ENCODE data around the gene WSB2. TPM values are rescaled to one million over a fixed set of nuclear protein-coding genes. Genes with fewer than 3 reads are reported as not detected.

The WSB2 gene
- total and polyA plus RNA-seq, 10 of the 15 experiments (the other 5 are each of a cell fraction or from before 2014, with no cell fraction given): 18.3 to 82.6 (median 43.7) TPM

DNA sequence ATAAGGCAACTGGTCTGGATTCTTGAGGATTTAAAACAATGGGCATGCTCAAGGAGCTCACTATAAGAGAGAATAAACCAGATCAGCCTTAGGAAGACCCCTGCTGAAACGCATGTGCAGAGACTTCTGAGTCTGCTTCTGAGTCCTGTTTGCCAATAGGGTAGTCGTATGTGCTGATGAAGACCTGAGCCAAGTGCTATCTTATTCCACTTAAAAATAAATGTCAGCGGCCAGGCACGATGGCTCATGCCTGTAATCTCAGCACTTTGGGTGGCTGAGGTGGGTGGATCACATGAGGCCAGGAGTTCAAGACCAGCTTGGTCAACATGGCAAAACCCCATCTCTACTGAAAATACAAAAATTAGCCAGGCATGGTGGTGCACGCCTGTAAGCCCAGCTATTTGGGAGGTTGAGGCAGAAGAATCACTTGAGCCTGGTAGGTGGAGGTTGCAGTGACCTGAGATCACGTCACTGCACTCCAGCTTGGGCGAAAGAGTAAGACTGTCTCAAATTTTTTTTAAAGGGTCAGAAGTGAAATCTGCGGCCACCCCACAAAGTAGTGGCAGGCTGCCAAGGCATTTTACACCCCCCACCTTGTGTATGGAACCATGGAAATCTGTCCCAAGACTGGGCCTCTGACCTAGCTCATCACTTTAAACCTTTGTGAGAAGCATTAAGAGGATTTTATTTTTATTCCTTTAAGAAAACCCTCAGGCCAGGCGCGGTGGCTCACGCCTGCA lies 24.1 kb downstream of the WSB2 start:
- Histone ChIP-seq H4K20me1 (ENCODE audit: control insufficient read depth, insufficient read depth) (no peaks in the 10 kb centered on the region), H3K4me3 (no peak overlapping the region), H3K79me2 (ENCODE audit: control insufficient read depth, insufficient read depth, low read length) (no peaks in the 10 kb centered on the region), H3K27ac (ENCODE audit: control insufficient read depth, insufficient read depth) (peak overlapping the region; percentile 75), H3K36me3 (ENCODE audit: control insufficient read depth in 2 of 2, insufficient read depth in 2 of 2, low read length in 1 of 2) (peaks cover 19 to 48% of the 10 kb centered on the region in 2 experiments), H3K9ac (ENCODE audit: control insufficient read depth, insufficient read depth, low read length) (no peak overlapping the region), H3K27me3 (replicated peaks in 1 of 2; ENCODE audit: control insufficient read depth in 2 of 2, insufficient read depth in 2 of 2, low read length in 1 of 2) (no peaks in the 10 kb centered on the region), H2AFZ (ENCODE audit: control insufficient read depth, low read depth, low read length) (no peak overlapping the region), H3K4me2 (ENCODE audit: control insufficient read depth, insufficient read depth) (no peak overlapping the region), H3K9me3 (replicated peaks; ENCODE audit: control insufficient read depth, insufficient read depth, low read length) (peaks cover 6% of the 10 kb centered on the region; the same call in 2 of the 3 replicates), H3K4me1 (ENCODE audit: control insufficient read depth, insufficient read depth, low read length) (peaks cover 29% of the 10 kb centered on the region)
- no TSS peak for BruUV-seq (replicated peaks)
- in situ Hi-C loops (cut with MboI): no loop called here
- intact Hi-C loops (cut with micrococcal nuclease; ENCODE audit: unreplicated experiment): no loop called here
- ChIA-PET RAD21 (ENCODE audit: unreplicated experiment) (interaction anchor here (1.0 to 1.4 kb wide), 4 partner anchors 8 to 28 kb away, joined by 3 to 5 read pairs (median 3); no protein-coding TSS in a partner anchor), SMC1A (ENCODE audit: uncharacterized antibody, unreplicated experiment) (interaction anchor here (0.7 to 5.4 kb wide), 5 partner anchors 8 to 161 kb away, joined by 3 to 64 read pairs (median 3); no protein-coding TSS in a partner anchor), POLR2A (interaction anchor here (1.5 kb wide), 1 partner anchor 139 kb away, joined by 4 read pairs; no protein-coding TSS in a partner anchor), CTCF (interaction anchor here (0.9 to 7.5 kb wide), 5 partner anchors 8 to 160 kb away, joined by 3 to 111 read pairs (median 5); no protein-coding TSS in a partner anchor)
- no peak for TF ChIP-seq TAF1 (IDR thresholded peaks at IDR 0.05; ENCODE audit: borderline replicate concordance, low read depth, low read length)
- TF ChIP-seq IRF4 (IDR thresholded peaks at IDR 0.05; ENCODE audit: low read depth, low read length): no peak
- TF ChIP-seq RAD51 (IDR thresholded peaks at IDR 0.05): no peak
- TF ChIP-seq, protein P1, sequence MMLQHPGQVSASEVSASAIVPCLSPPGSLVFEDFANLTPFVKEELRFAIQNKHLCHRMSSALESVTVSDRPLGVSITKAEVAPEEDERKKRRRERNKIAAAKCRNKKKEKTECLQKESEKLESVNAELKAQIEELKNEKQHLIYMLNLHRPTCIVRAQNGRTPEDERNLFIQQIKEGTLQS (IDR thresholded peaks at IDR 0.05; ENCODE audit: borderline replicate concordance, extremely low read depth, low read depth, low read length): no peak
- TF ChIP-seq POLR2AphosphoS2 (IDR thresholded peaks at IDR 0.05; ENCODE audit: low read depth, low read length): no peak
- TF ChIP-seq KAT2A (conservative IDR thresholded peaks at IDR 0.05; ENCODE audit: control insufficient read depth, low read depth, low read length): no peak
- TF ChIP-seq ZZZ3 (IDR thresholded peaks at IDR 0.05; ENCODE audit: control insufficient read depth, insufficient read length, low read depth): no peak
- TF ChIP-seq YBX1 (IDR thresholded peaks at IDR 0.05): no peak
- no peak for TF ChIP-seq ZNF592 (IDR thresholded peaks at IDR 0.05)
- no peak for TF ChIP-seq EP300 (IDR thresholded peaks at IDR 0.05; ENCODE audit: borderline replicate concordance in 1 of 2, control insufficient read depth in 1 of 2, low read depth in 2 of 2, low read length in 2 of 2)
- no peak for TF ChIP-seq ATF7 (IDR thresholded peaks at IDR 0.05; ENCODE audit: low read depth)
- ATAC-seq: no peak
- 98% methylated on average over 11 of the region's 11 CpGs for whole genome bisulfite sequencing (ENCODE audit: insufficient coverage, insufficient replicate concordance, low lambda C conversion rate, missing lambda C conversion rate)
- no peak for FAIRE-seq
- DNase-seq (ENCODE audit: low read depth, low spot score): no peak
